ENCODE data around the gene SUFU. TPM values are rescaled to one million over a fixed set of nuclear protein-coding genes. Genes with fewer than 3 reads are reported as not detected.

Gene SUFU
- total and polyA plus RNA-seq, 2 of the 8 experiments (the other 6 are each of a cell fraction or from before 2014, with no cell fraction given) = 7.0 to 10.8 TPM

DNA sequence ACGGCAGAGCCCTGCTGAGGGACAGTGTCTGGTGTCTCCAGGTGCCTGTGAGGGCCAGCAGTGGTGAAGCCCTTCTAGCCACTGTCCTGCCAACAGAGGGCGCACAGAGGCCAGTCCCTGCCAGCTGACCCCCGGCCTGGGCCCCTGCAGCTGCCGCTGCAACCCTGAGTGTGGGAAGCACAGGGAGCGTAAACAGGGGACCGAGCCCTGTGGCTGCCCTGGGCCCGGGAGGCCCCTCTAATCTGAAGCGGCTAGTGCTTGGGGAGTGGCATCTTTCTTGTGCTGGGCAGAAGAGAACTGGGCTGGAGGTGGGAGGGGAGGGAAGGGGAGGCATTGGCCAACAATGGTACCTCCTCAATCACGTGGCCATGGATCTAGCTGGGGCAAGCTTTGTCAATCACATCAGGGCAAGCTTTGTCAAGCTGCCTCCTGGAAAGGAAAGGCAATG lies 175.1 kb downstream of the SUFU start:
- peak; percentile 74 for FAIRE-seq
- ChIA-PET POLR2A (ENCODE audit: partially characterized antibody) (interaction anchor here (0.7 to 2.6 kb wide), 8 partner anchors 11 to 92 kb away, joined by 3 to 16 read pairs (median 6); partner anchors contain the start of genes ARL3, SFXN2 and TRIM8), CTCF (ENCODE audit: partially characterized antibody) (interaction anchor here (0.6 to 13.0 kb wide), 24 partner anchors 10 to 674 kb away, joined by 3 to 102 read pairs (median 7); partner anchors contain the start of gene TRIM8)
- Histone ChIP-seq H3K56ac (replicated peaks; ENCODE audit: insufficient read length, low read depth, low read length) (no peak overlapping the region), H2BK15ac (ENCODE audit: low read length) (no peak overlapping the region), H3K4me2 (ENCODE audit: insufficient read depth in 1 of 2, low read depth in 2 of 2, low read length in 2 of 2) (peak overlapping the region; percentile 0 to 62; a peak in 3 of 4 replicates), H3K23ac (ENCODE audit: insufficient read length) (no peak overlapping the region), H3K79me2 (ENCODE audit: control insufficient read depth in 1 of 2, insufficient read depth in 2 of 2, low read length in 2 of 2) (no peaks in the 10 kb centered on the region), H2BK20ac (ENCODE audit: low read length) (no peak overlapping the region), H2BK12ac (ENCODE audit: low read depth, low read length) (no peak overlapping the region), H4K5ac (ENCODE audit: insufficient read length, low read depth, low read length) (peak overlapping the region; percentile 28), H3K23me2 (ENCODE audit: low read depth, low read length) (no peaks in the 10 kb centered on the region), H2AK5ac (ENCODE audit: low read depth, low read length) (no peak overlapping the region), H3K14ac (ENCODE audit: insufficient read length) (no peak overlapping the region), H2BK120ac (replicated peaks; ENCODE audit: low read depth, low read length) (no peak overlapping the region), H3K9ac (replicated peaks in 1 of 4; ENCODE audit: extremely low read depth in 1 of 4, low read depth in 3 of 4, low read length in 3 of 4) (no peak overlapping the region; a peak in 1 of 7 replicates), H3K27ac (ENCODE audit: low read depth, low read length) (peak overlapping the region; percentile 46; the same call in 1 of the 2 replicates), H4K20me1 (replicated peaks in 1 of 2; ENCODE audit: control insufficient read depth in 1 of 2, insufficient read depth in 2 of 2, low read length in 2 of 2) (no peaks in the 10 kb centered on the region), H3K18ac (ENCODE audit: extremely low read depth, low read length) (peak overlapping the region; percentile 27; the same call in 1 of the 2 replicates), H4K8ac (ENCODE audit: extremely low read depth, insufficient read depth, low read length) (0 out of 2 replicates have a peak overlapping the region, but pooled peaks have one; percentile 72), H3K4ac (replicated peaks; ENCODE audit: insufficient read length, low read depth, low read length) (no peak overlapping the region), H3K9me3 (ENCODE audit: insufficient read depth in 2 of 2, low read depth in 1 of 2, low read length in 1 of 2) (no peaks in the 10 kb centered on the region), H3K27me3 (replicated peaks in 1 of 4; ENCODE audit: control insufficient read depth in 3 of 4, extremely low read depth in 1 of 4, insufficient read depth in 3 of 4, low read length in 3 of 4) (no peaks in the 10 kb centered on the region), H2AFZ (ENCODE audit: low read length) (peak overlapping the region; percentile 19; the same call in 1 of the 2 replicates), H3K4me3 (ENCODE audit: extremely low read depth in 1 of 4, insufficient read depth in 2 of 4, low read depth in 3 of 4, low read length in 4 of 4) (peak overlapping the region in 1 of 4 experiments; percentile 43; a peak in 1 of 8 replicates), H4K91ac (replicated peaks; ENCODE audit: insufficient read length, low read length) (no peak overlapping the region), H3K79me1 (ENCODE audit: low read depth, low read length) (no peaks in the 10 kb centered on the region), H3K36me3 (ENCODE audit: control insufficient read depth in 2 of 4, insufficient read depth in 4 of 4, low read length in 3 of 4) (0 out of 8 replicates have a peak, but pooled peaks cover 0 to 3% (median 0%) of the 10 kb centered on the region in 4 experiments), H3K4me1 (replicated peaks in 1 of 4; ENCODE audit: control insufficient read depth in 3 of 4, insufficient read depth in 4 of 4, low read length in 3 of 4) (peaks cover 23 to 44% (median 26%) of the 10 kb centered on the region in 4 experiments), H2BK5ac (ENCODE audit: low read depth, low read length) (peak overlapping the region; percentile 35; the same call in 1 of the 2 replicates)
- WGBS, 2 experiments (ENCODE audit: extremely low coverage in 1 of 2, insufficient coverage in 1 of 2, insufficient read length in 1 of 2, insufficient replicate concordance in 2 of 2, low coverage in 1 of 2, low lambda C conversion rate in 2 of 2, missing lambda C conversion rate in 1 of 2) = 12% methylated on average over 9 of the region's 9 CpGs; no CpG with 5 or more reads in 1 of the 2 experiments
- DNase-seq (ENCODE audit: low read depth in 1 of 2, low spot score in 2 of 2) = peak in 1 of 2 experiments; percentile 93
- no peak for TF ChIP-seq POU5F1 (IDR thresholded peaks at IDR 0.05; ENCODE audit: low read depth, low read length)

Data from H1 (cell line).